Measurements from ENCODE around the gene AKR1D1.

Gene AKR1D1

DNA sequence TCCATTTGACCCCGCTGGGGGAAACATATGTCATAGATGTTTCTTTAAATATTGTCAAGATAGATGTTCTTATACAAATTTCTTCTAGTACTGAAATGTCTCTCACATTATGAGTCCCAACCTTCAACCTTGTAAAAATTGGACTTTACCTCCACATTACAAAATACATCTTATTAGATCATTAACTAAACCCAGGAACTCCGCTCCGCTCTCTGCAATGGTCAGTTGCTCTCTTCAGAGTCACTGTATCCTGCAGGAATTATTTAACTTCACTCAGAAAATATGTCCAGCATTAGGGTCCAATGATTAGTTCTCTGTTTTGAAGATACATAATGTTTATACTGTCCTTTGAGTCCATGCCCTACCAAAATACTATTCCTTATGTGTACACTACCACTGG, 8.5 kb upstream of the AKR1D1 start:
- Histone ChIP-seq H2AFZ (ENCODE audit: insufficient read depth, low read length, poor library complexity) (no peak overlapping the region), H3K4ac (ENCODE audit: low read depth, low read length) (no peak overlapping the region), H3K18ac (ENCODE audit: low read length) (no peak overlapping the region), H4K8ac (ENCODE audit: low read depth, low read length) (no peak overlapping the region), H3K79me2 (ENCODE audit: control insufficient read depth, insufficient read depth, low read length, poor library complexity) (no peaks in the 10 kb centered on the region), H3K14ac (ENCODE audit: low read length) (no peak overlapping the region), H3K23ac (ENCODE audit: low read length) (no peak overlapping the region), H2BK12ac (ENCODE audit: low read length) (no peak overlapping the region), H4K12ac (ENCODE audit: low read depth, low read length) (no peak overlapping the region), H2AK5ac (ENCODE audit: low read length) (no peak overlapping the region), H2BK120ac (ENCODE audit: insufficient read depth, low read length, poor library complexity) (no peak overlapping the region), H3K4me1 (ENCODE audit: control insufficient read depth in 1 of 2, insufficient read depth in 2 of 2, low read length in 2 of 2) (peaks cover 3% of the 10 kb centered on the region in 2 experiments), H4K91ac (ENCODE audit: low read depth, low read length) (no peak overlapping the region), H3K4me3 (ENCODE audit: low read depth, low read length) (no peak overlapping the region), H3K27me3 (ENCODE audit: insufficient read depth, low read length) (no peaks in the 10 kb centered on the region), H3K9me3 (ENCODE audit: insufficient read depth, low read depth, low read length) (no peaks in the 10 kb centered on the region), H2BK5ac (ENCODE audit: low read depth, low read length, poor library complexity) (no peak overlapping the region), H3K36me3 (ENCODE audit: control insufficient read depth in 1 of 2, insufficient read depth in 2 of 2, low read length in 2 of 2) (no peaks in the 10 kb centered on the region), H3K27ac (ENCODE audit: low read depth, low read length) (no peak overlapping the region), H3K4me2 (ENCODE audit: low read length) (no peak overlapping the region), H3K79me1 (ENCODE audit: low read length) (no peaks in the 10 kb centered on the region), H3K9ac (ENCODE audit: low read length) (no peak overlapping the region)
- no CpG with 5 or more reads among the region's 3 CpGs for WGBS (ENCODE audit: extremely low coverage, insufficient coverage, insufficient read length)
- no peak for DNase-seq

- H3K79me1 ChIP-seq (ENCODE audit: low read length): no peaks in the 10 kb centered on the region
- H3K36me3 ChIP-seq (ENCODE audit: control insufficient read depth in 1 of 2, insufficient read depth in 2 of 2, low read length in 2 of 2): no peaks in the 10 kb centered on the region
- H3K4me3 ChIP-seq (ENCODE audit: low read depth, low read length): no peak overlapping the region
- H3K4me2 ChIP-seq (ENCODE audit: low read length): no peak overlapping the region
- no peak overlapping the region for H3K14ac ChIP-seq (ENCODE audit: low read length)
- H2BK120ac ChIP-seq (ENCODE audit: insufficient read depth, low read length, poor library complexity): no peak overlapping the region
- no peak for DNase-seq
- H3K18ac ChIP-seq (ENCODE audit: low read length): no peak overlapping the region
- no peak overlapping the region for H2AK5ac ChIP-seq (ENCODE audit: low read length)
- no peak overlapping the region for H2AFZ ChIP-seq (ENCODE audit: insufficient read depth, low read length, poor library complexity)
- no peak overlapping the region for H3K4ac ChIP-seq (ENCODE audit: low read depth, low read length)
- H3K79me2 ChIP-seq (ENCODE audit: control insufficient read depth, insufficient read depth, low read length, poor library complexity): no peaks in the 10 kb centered on the region
- H2BK5ac ChIP-seq (ENCODE audit: low read depth, low read length, poor library complexity): no peak overlapping the region
- H2BK12ac ChIP-seq (ENCODE audit: low read length): no peak overlapping the region
- no peak overlapping the region for H3K23ac ChIP-seq (ENCODE audit: low read length)
- H3K4me1 ChIP-seq (ENCODE audit: control insufficient read depth in 1 of 2, insufficient read depth in 2 of 2, low read length in 2 of 2): no peaks in the 10 kb centered on the region
- no peak overlapping the region for H4K8ac ChIP-seq (ENCODE audit: low read depth, low read length)
- no peaks in the 10 kb centered on the region for H3K27me3 ChIP-seq (ENCODE audit: insufficient read depth, low read length)
- H4K91ac ChIP-seq (ENCODE audit: low read depth, low read length): no peak overlapping the region
- no CpG with 5 or more reads among the region's 2 CpGs for WGBS (ENCODE audit: extremely low coverage, insufficient coverage, insufficient read length)
- H3K9me3 ChIP-seq (ENCODE audit: insufficient read depth, low read depth, low read length): no peaks in the 10 kb centered on the region
- H3K9ac ChIP-seq (ENCODE audit: low read length): no peak overlapping the region
- no peak overlapping the region for H3K27ac ChIP-seq (ENCODE audit: low read depth, low read length)
- no peak overlapping the region for H4K12ac ChIP-seq (ENCODE audit: low read depth, low read length)
Measured at GRCh38 chr7:138070908-138071307, 5.4 kb upstream of the AKR1D1 start.

DNA sequence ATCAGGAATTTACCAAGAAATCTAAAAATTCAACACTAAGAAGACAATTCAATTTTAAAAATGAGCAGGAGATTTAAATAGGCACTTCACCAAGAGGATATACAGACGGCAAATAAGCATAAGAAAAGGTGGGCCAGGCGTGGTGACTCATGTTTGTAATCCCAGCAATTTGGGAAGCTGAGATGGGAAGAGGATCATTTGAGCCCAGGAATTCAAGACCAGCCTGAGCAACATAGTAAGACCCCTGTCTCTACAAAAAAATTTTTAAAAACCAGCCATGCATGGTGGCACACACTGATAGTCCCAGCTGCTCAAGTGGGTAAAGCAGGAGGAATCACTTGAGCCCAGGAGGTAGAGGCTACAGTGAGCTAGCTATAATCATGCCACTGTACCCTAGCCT, 3.5 kb upstream of the AKR1D1 start:
- Histone ChIP-seq H4K8ac (ENCODE audit: low read depth, low read length) (no peak overlapping the region), H4K91ac (ENCODE audit: low read depth, low read length) (no peak overlapping the region), H3K4me3 (ENCODE audit: low read depth, low read length) (no peak overlapping the region), H3K9ac (ENCODE audit: low read length) (no peak overlapping the region), H2AK5ac (ENCODE audit: low read length) (no peak overlapping the region), H4K12ac (ENCODE audit: low read depth, low read length) (no peak overlapping the region), H3K18ac (ENCODE audit: low read length) (no peak overlapping the region), H3K27ac (ENCODE audit: low read depth, low read length) (no peak overlapping the region), H3K36me3 (ENCODE audit: control insufficient read depth in 1 of 2, insufficient read depth in 2 of 2, low read length in 2 of 2) (no peaks in the 10 kb centered on the region), H3K4ac (ENCODE audit: low read depth, low read length) (no peak overlapping the region), H2AFZ (ENCODE audit: insufficient read depth, low read length, poor library complexity) (no peak overlapping the region), H3K14ac (ENCODE audit: low read length) (no peak overlapping the region), H2BK5ac (ENCODE audit: low read depth, low read length, poor library complexity) (no peak overlapping the region), H3K79me2 (ENCODE audit: control insufficient read depth, insufficient read depth, low read length, poor library complexity) (no peaks in the 10 kb centered on the region), H2BK12ac (ENCODE audit: low read length) (no peak overlapping the region), H3K79me1 (ENCODE audit: low read length) (no peaks in the 10 kb centered on the region), H3K23ac (ENCODE audit: low read length) (no peak overlapping the region), H3K4me1 (ENCODE audit: control insufficient read depth in 1 of 2, insufficient read depth in 2 of 2, low read length in 2 of 2) (no peaks in the 10 kb centered on the region), H2BK120ac (ENCODE audit: insufficient read depth, low read length, poor library complexity) (no peak overlapping the region), H3K9me3 (ENCODE audit: insufficient read depth, low read depth, low read length) (no peaks in the 10 kb centered on the region), H3K4me2 (ENCODE audit: low read length) (no peak overlapping the region), H3K27me3 (ENCODE audit: insufficient read depth, low read length) (no peaks in the 10 kb centered on the region)
- DNase-seq: no peak
- WGBS (ENCODE audit: extremely low coverage, insufficient coverage, insufficient read length): no CpG with 5 or more reads among the region's 2 CpGs

DNA sequence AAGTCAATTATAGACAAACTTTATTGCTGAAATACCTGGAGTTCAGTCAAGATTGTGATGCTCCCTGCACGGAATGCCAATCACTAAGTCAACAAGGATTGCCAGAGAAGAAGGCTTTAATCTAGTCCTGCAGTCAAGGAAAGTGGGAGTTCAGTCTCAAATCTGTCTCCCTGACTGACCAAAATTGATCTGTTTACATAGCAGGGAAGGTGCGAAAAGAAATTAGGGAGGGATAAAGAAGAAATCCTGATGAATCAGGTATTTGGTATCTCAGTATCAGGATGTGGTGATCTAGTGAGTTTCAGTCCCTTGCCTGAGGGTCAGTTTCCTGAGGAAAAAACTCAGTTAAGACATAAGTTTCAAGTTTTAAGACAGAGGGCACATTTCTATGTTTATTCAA, 2.1 kb upstream of the AKR1D1 start:
- H3K9ac ChIP-seq (ENCODE audit: low read length): no peak overlapping the region
- H4K8ac ChIP-seq (ENCODE audit: low read depth, low read length): no peak overlapping the region
- H3K79me1 ChIP-seq (ENCODE audit: low read length): no peaks in the 10 kb centered on the region
- no peak overlapping the region for H3K27ac ChIP-seq (ENCODE audit: low read depth, low read length)
- no peaks in the 10 kb centered on the region for H3K27me3 ChIP-seq (ENCODE audit: insufficient read depth, low read length)
- H4K91ac ChIP-seq (ENCODE audit: low read depth, low read length): no peak overlapping the region
- H2AK5ac ChIP-seq (ENCODE audit: low read length): no peak overlapping the region
- H3K18ac ChIP-seq (ENCODE audit: low read length): no peak overlapping the region
- WGBS (ENCODE audit: extremely low coverage, insufficient coverage, insufficient read length): no CpG with 5 or more reads among the region's 2 CpGs
- no peaks in the 10 kb centered on the region for H3K9me3 ChIP-seq (ENCODE audit: insufficient read depth, low read depth, low read length)
- peak in 1 of 2 donors; percentile 4 for DNase-seq
- H3K4me1 ChIP-seq (ENCODE audit: control insufficient read depth in 1 of 2, insufficient read depth in 2 of 2, low read length in 2 of 2): no peaks in the 10 kb centered on the region
- no peak overlapping the region for H2BK12ac ChIP-seq (ENCODE audit: low read length)
- no peak overlapping the region for H3K4me3 ChIP-seq (ENCODE audit: low read depth, low read length)
- no peak overlapping the region for H3K14ac ChIP-seq (ENCODE audit: low read length)
- no peaks in the 10 kb centered on the region for H3K36me3 ChIP-seq (ENCODE audit: control insufficient read depth in 1 of 2, insufficient read depth in 2 of 2, low read length in 2 of 2)
- no peak overlapping the region for H3K23ac ChIP-seq (ENCODE audit: low read length)
- H3K79me2 ChIP-seq (ENCODE audit: control insufficient read depth, insufficient read depth, low read length, poor library complexity): no peaks in the 10 kb centered on the region
- no peak overlapping the region for H2BK120ac ChIP-seq (ENCODE audit: insufficient read depth, low read length, poor library complexity)
- no peak overlapping the region for H2BK5ac ChIP-seq (ENCODE audit: low read depth, low read length, poor library complexity)
- no peak overlapping the region for H4K12ac ChIP-seq (ENCODE audit: low read depth, low read length)
- no peak overlapping the region for H3K4me2 ChIP-seq (ENCODE audit: low read length)
- H2AFZ ChIP-seq (ENCODE audit: insufficient read depth, low read length, poor library complexity): no peak overlapping the region
- H3K4ac ChIP-seq (ENCODE audit: low read depth, low read length): no peak overlapping the region
